GM19395 (cell line): ENCODE results near the gene ZDHHC11B.
"Not testable (repeated sequence)": the region's sequence is repeated elsewhere in the genome, so short reads cannot be mapped to it uniquely, and the experiment has no call there.

Source experiments
- ATAC-seq: cut with Tn5 transposase; IDR thresholded peaks from one replicate; pipeline ENCODE4 v1.9.1; 2021; ENCODE audit warnings: mild to moderate bottlenecking, moderate library complexity; ENCODE audit not compliant: unreplicated experiment

The ZDHHC11B gene

DNA sequence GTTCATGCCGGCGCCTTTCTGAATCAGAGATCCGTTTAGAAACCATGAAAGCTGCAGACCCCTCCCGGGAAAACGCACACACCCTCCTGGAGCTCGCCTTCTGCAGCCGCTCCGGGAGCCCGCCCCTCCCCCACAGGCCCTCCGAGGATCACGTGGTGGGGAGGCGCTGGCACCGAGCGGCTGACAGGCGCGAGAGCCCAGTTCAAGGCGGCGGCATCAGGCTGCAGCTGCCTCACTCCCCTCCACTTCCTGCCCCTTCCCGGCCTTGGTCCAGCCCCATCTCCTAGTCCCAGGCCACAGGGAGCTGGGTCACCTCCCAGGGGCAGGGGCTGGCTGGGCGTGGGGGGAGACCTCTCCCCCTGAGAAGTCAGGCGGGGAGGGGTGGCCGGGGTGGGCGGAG is 93.5 kb downstream of the ZDHHC11B start:
- ATAC-seq = not testable (repeated sequence)

DNA sequence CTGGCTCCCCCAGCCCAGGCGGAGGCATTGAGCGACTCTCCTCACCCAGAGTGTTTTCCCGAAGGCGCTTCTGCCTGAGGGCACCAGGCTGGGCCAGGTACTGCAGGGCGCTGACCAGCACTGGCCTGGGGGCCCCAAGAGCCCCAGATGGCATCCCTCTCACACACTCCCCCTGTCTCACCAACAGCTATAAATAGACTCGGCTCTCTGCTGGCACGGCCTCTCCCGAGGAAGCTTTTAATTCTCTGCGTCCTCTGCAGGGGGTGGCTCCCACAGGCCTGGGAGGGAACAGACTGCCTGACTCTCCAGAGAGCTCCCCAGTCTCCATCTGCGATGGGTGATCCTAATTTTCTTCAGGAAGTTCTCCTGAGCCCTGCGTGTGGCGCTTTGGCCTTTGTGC is 94.2 kb downstream of the ZDHHC11B start:
- not testable (repeated sequence) for ATAC-seq

DNA sequence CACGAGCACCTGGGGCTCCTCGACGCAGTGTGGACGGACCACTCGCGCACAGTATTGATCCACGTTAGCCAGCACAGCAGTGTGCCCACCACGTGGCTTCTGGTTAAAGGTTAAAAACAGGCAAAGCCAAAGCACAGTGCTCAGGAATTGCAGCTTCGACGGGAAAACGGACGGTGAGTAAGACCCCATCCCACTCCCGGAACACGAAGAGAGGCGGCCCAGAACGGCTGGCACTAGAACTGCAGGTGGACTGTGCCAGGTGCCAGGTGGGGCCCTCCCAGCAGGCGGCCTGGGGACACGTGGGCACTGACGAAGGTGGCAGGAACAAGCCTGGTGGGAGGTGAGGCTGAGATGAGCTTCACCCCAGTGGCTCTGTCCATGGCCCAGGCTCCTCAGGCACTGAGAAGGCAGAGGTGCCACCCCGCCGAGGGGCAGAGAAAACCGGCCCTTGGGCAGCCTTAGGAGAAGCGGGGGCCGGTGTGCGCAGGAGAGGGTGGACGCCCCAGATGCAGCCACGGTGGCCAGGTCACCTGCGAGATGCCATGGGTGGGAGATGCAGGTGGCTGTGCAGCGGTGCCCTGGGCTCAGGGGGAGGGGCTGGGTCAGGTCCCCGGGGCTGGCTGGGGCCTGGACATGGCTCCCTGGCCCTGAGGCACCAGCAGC is 96.0 kb downstream of the ZDHHC11B start:
- ATAC-seq = not testable (repeated sequence)

DNA sequence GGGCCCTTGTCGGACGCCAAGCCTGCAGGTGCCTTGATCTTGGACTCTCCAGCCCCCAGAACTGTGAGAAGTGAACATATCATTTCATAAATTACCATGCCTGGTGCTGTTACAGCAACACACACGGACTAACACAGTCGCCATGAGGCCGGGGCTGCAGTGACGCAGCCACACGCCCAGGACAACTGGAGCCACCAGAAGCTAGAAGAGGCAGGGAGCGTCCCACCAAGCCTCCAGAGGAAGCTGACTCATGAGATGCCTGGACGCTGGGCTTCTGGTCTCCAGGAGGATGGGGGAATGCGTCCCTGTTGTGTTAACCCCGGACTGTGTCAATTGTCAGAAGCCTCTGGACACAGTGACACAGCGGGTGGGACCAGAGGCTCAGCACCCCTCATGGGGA is 97.6 kb downstream of the ZDHHC11B start:
- ATAC-seq = not testable (repeated sequence)

DNA sequence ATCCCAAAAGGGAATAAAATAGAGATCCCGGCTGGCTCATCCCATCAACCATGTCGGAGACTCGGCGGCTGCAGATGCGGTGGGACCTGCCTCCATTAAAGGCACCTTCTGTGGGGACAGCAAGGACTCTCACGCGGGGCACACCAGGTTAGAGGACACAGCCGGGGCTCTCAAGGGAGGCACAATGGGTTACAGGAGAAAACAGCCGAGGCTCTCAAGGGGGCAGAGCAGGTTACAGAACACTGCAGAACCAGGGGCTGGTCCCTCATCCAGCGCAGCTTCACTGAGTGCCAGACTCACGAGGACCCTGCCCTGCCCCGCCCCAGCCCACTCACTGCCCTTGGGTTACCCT is 98.4 kb downstream of the ZDHHC11B start:
- ATAC-seq = not testable (repeated sequence)

DNA sequence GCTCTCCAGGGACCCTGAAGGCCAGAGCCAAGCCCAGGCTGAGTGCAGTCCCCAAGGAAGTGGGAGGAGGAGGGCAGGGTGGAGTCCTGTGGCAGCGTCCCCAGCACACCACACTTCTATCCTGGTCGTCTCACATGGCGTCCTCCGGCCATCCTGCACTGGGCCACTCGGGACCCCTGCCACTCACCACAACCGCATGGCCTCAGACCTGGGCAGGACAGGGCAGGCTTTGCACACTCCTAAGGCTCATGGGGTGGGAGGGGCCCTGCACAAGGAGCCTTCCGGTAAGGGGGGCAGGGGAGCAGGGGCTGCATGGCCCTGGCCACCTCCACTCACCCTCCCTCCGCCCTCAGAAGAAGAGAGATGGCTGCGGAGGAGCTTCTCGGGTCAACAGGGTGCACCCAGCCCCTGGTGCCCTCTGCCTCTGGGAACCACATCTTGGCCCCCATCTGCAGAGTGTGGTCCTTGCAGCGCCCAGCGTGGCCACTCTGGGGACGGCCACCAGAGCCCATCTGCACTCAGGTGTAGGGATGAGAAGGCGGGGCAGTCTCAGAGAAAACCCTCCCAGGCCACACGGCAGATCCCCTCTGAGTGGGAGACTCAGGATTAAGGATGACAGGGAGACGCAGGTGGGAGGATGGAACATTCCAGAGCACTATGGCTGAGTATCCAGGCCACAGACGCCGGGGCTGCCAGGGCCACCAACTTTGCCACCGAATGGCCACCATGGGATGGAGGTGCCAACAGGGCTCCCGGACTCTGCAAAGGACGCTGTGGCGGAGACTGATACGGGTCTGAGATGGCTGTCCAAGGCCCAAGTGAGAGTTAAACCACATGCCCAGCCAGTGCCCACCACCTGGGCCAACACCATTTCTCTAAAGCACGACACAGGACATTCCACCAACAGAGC is 99.0 kb downstream of the ZDHHC11B start:
- ATAC-seq = no peak

DNA sequence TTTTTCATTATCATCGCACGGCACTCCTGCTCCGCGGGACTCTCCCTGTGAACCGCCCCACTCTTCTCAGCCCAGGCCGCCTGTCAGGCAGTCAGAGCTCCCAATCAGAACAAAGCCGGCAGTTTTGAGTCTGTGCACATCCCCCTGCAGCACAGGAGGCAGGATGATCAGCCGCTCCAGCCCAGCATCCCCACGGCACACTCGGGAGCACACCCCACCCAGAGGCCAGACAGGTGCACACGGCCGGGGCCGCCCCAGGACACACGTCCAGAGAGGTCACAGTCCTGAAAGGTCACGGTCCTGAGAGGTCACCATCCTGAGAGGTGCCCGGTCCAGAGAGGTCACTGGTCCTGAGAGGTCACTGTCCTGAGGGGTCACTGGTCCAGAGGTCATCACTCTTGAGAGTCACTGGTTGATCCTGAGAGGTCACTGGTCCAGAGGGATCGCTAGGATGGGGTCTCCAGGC is 99.7 kb downstream of the ZDHHC11B start:
- no peak for ATAC-seq

DNA sequence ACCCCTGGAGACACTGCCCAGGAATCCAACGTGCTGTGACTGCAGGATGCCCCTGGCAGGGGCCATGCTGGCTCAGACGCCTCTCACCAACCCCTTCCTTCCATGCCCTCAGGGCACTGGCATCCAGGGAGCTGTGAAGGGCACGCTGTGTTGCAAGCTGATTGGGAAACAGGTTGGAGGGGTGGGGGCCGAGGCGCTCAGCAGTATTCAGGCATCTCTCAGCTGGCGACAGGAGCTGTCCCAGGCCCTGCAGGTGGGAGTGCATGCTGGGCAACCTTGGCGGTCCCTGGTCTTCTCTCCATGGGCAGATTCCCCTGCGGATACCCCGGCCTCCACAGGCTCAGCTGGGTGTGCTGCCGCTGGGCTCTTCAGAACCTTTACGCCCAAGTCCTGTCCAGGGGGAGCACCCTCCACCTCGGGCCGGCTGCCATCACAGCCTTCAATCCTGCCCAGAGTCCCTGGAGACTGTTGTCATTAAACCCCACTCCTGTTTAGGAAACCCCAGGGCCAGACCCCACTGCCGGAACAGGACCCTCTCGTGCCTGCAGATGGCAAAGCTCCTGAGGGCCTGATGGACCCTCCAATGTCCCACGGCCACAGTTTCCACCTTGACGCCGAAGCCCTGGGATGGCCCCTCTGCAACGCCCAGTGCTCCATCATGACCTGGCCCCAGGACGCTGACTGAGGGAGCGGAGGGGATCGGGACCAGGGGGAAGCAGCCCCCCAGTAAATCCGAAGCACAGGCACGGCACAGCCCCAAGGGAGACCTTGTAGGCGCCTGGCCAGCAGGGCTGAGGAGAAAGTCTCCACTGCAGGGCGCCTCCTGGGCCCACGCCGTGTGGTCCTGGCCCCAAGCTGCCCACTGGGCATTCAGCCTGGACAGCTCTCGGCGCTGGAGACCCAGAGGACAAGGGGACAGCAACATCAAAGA is 100.7 kb downstream of the ZDHHC11B start:
- ATAC-seq = no peak

DNA sequence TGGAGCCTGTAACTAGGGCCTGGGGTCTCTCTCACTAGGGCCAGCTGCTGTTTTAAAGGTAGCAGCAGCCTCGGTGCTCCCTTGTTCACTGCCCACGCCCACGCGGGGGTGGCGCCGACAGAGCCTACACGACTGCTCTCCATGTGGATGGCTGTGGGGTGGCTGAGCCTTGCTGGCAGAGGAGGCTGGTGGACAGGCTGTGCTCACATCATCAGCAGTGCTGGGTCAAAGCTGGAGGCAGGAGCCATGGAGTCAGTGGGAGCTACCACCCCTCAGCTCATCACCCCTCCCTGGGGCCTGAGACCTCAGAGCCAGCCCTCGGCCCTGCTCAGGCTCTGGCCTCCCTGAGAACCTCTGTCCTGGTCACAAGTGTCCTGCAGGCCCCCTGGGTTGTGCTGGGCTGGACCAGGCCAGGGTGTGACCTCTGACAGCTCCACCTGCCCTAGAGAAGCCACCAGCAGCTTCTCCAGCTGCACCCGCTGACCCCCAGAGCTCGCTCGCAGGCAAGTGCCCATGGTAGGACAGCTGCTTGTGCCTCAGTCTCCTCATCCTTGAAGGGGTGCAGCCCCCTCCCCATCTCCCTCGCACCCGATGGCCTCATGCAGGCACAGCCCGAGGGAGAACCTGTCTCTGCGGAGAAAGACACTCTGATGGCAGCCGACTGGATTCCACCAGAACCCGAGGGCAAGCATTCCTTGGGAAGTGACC is 101.7 kb downstream of the ZDHHC11B start:
- not testable (repeated sequence) for ATAC-seq

DNA sequence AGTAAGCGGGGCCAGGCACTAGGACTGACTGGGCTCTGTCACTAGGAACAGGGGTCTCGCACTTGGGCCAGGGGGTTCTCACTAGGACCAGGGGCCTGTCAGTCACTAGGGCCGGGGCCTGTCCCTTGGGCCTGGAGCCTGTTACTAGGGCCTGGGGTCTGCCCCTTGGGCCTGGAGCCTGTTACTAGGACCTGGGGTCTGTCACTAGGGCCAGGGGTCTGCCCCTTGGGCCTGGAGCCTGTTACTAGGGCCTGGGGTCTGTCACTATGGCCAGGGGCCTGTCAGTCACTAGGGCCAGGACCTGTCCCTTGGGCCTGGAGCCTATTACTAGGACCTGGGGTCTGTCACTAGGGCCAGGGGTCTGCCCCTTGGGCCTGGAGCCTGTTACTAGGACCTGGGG is 102.3 kb downstream of the ZDHHC11B start:
- ATAC-seq = not testable (repeated sequence)

DNA sequence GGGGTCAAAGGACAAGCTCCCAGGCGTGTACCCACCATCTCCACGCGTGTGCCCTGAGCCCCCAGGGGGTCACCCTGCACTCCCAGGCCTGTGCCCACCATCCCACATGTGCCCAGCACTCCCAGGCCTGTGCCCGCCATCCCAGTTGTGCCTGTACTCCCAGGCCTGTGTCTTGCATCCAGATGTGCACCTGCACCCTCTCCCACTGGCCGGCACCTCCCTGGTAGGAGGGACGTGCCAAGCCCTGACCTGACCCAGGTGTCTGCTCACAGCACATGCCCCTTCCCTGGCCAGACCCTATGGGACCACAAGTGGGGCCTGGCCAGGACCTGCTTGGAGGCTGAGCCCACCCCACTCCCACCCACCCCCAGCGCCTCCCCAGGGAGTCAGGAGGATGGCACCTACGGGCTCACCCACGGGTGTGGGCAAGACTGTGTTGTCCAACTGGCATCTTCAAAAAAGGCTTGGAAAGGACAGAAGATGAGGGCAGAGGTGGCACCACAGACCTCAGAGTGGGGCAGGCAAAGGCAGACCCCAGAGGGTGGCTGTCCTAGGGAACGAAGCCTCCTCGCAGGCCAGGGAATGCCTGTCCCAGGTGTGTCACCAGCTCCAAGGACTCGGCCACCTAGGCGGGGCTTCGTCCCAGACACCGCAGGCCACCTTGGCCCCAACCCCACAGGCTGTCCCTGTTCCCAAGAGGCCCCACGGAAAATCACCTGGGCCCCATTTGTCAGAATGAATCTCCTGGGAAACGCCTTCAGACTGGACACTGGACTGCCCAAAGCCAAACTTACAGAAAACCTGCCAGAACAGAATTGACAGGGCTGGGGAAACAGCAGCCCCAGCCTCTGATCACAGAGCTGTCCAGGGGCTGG is 103.0 kb downstream of the ZDHHC11B start:
- ATAC-seq = not testable (repeated sequence)

DNA sequence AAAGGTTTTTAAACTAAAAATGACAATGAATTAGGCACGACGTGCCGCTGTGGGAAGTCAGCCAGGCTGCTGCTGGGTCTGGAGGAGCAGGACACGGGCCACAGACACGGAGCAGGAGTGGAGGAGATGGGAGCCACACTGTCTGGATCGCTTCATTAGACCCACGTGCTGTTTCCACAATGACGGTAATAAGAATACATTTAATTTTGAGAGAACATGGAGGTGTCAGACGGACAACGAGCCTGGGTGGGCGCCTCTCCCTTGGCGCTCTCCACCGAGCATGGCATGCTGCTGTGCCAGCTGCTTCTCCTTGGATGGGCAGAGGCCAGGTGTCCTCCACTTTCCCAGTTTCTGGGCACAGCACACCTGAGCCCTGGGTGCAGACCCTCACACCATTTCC is 103.7 kb downstream of the ZDHHC11B start:
- ATAC-seq = not testable (repeated sequence)

DNA sequence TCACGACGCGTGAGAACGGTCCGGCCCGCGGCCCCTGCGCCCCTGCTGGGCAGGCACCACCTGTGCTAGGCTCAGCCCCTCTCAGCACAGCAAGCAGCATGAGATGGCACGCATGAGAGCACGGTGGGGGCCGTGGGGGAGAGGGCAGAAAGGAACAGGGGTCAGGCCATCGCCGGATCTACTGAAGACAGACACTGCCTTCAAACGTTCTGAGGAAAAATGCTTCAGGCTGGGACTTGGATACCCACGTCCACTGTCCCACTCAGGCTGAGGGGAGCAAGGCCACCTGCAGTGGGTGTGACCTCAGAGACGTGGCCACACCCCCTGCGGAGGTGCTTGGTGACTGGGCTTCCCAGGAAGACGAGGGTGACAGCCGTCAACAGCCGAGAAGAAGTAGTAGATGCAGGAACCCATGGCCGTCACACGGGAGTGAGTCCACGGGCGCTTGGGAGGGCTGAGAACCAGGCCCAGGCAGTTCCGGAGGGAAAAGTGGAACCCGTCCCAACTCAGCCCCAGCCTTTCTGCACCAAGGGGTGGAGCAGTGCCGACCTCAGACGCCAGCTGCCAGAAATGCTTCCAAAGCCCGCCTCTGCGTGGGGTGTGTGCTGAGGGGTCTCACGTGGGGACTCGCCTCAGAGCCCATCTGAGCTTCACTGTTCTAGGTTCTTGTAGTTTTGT is 104.3 kb downstream of the ZDHHC11B start:
- not testable (repeated sequence) for ATAC-seq

DNA sequence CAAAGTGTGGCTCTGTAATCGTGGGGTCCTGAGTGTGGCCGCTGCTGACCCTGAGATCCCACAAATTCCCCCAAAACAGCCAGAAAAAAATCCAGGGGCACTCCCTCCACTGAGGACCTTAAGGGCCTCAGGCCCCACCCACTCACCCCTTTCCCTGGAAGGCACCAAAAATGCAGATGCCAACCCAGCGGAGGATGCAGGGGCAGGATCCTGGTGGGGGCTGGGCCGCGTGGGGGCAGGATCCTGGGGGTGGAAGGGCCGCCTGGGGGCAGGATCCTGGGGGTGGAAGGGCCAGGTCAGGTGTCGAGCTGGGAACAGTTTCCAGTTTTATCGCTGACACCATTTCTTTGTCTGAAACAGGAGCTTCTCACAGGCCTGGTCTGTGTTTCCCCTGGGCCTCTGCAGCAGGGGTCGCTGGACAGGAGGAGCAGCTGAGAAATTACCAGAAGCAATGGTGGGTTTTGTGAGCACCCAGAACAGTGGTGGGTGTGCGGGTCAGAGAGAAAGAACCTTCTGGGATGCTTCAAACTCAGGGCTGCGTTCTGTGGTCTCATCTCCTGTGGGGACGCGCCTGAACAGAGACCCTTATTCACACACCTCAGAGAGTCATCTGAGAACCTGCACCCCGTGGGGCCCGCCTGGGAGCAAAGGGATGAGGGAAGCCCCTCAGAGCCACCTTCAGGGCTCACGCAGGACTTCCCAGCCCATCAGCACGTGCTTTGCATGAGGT is 105.2 kb downstream of the ZDHHC11B start:
- ATAC-seq = not testable (repeated sequence)

DNA sequence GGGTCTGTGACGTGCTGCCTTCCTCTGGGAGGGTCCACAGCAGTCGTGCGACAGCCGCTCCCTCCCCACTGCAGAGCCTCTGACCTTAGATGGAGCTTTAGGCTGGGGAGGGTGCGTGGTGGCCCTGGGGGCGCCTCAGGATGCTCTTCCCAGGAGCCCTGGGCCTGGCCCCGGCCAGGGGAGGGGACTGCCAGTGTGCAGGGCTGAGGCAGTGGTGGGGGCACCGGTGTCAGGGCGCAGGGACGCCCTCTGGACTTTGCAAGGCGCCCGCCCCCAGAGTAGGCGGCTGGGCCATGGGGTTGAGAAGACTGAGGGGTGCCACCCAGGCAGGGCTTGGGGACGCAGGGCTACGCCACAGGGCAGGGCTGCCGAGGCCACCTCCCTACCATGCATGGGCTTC is 106.0 kb downstream of the ZDHHC11B start:
- ATAC-seq = not testable (repeated sequence)

DNA sequence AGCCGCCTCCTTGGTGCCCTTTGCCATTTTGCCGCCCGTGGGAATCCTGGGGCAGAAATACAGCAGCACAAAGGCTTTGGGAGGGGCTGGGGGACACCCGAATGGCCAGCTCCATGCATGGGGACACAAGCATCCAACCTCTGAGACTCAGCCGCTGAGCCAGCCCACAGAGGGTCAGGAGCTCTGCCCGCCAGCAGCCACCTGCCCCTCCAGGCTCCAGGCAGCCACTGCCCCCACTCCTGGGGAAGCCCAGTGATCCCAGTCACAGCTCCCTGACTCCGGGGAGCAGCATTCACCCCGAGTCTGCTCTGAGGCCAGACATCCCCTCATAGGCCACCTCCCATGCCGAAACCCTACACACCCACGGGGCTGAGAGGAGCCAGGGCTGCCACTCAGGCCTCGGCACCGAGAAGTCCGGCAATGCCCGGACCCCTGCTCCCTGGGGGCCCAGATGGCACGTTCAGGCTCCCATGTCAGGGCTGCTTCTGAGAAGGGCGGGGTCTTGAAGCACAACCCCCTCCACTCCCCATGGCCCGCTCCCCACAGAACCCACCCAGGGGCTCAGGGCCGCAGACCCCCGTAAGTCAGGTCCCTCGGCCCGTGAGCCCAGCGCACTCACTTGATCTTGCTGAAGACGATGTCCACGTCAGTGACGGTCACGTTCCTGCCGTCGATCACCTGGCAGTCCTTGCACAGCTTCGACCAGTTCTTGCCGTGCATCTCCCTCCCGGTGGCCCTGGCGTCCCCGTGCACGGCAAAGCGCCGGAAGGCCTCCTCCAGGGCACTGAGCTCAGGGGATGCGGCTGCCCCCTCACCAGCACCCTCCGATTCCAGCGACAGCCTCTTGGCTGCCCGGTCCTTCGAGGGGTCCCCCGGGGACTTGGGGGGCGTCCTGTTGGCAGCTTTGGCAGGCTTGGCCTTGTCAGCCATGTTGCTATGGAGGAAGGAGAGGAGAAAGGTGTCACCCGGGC is 107.1 kb downstream of the ZDHHC11B start:
- ATAC-seq = no peak

DNA sequence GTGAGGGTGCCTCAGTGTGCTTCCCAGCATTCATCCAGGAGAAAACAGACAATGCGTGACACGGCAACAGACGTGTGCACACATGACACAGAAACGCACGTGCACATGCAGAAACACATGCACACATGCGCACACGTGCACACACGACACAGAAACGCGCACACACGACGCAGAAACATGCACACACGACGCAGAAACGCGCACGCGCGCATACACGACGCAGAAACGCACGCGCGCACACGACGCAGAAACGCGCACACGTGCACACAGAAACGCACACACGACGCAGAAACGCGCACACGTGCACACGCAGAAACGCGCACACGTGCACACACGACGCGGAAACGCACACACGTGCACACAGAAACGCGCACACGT is 107.8 kb downstream of the ZDHHC11B start:
- no peak for ATAC-seq
